ENCODE measurements around the gene GPATCH8.

GRCh38 chr17:44527954-44528353, 24.7 kb upstream of the GPATCH8 start:
- TF ChIP-seq CTCF (IDR thresholded peaks at IDR 0.05) (no peak), EP300 (IDR thresholded peaks at IDR 0.05; ENCODE audit: low read depth) (no peak), POLR2A (IDR thresholded peaks at IDR 0.05) (no peak), POLR2AphosphoS5 (IDR thresholded peaks at IDR 0.05) (no peak)

All from transverse colon (tissue), 4 donors.